Gastroesophageal sphincter (tissue), 4 donors: ENCODE data around the gene GALNT7. TPM values are rescaled to one million over a fixed set of nuclear protein-coding genes. Genes with fewer than 3 reads are reported as not detected.

ENCODE experiments used
- ATAC-seq: fragments of 150-250 bp; one replicate; pipeline ENCODE4 v1.9.1; 2016; ENCODE audit warnings: mild to moderate bottlenecking, moderate library complexity
- H3K27ac ChIP-seq, 4 donors: fragments of 200-600 bp; sonication (generic) in 3 of 4; 1 replicate in 3 of 4; 2 replicates in 1 of 4; pipeline ENCODE4 v1.5.1; 2016 to 2019
- H3K27me3 ChIP-seq: fragments of 200-600 bp; sonication (generic); one replicate; pipeline ENCODE4 v1.5.1; 2019
- H3K36me3 ChIP-seq, 2 donors: fragments of 200-600 bp; sonication (generic); one replicate each; pipeline ENCODE4 v1.5.1; 2019; ENCODE audit warnings: control low read depth in 1 of 2
- H3K4me1 ChIP-seq, 3 donors: fragments of 200-600 bp; sonication (generic); 1 replicate in 2 of 3; 2 replicates in 1 of 3; pipeline ENCODE4 v1.5.1; 2016 to 2019; ENCODE audit warnings: control low read depth in 2 of 3
- H3K4me3 ChIP-seq, 2 donors: fragments of 200-600 bp; sonication (generic); one replicate each; pipeline ENCODE4 v1.5.1; 2019; ENCODE audit warnings: mild to moderate bottlenecking in 1 of 2, moderate library complexity in 1 of 2
- H3K9me3 ChIP-seq, 3 donors: fragments of 200-600 bp; sonication (generic); one replicate each; pipeline ENCODE4 v1.5.1; 2017 to 2019; ENCODE audit warnings: control low read depth in 2 of 3
- EP300 ChIP-seq: sonication (generic); formaldehyde crosslinking; IDR thresholded peaks from one replicate; pipeline ENCODE4 v1.6.1; 2017; ENCODE audit warnings: antibody characterized with exemption, mild to moderate bottlenecking
- POLR2A ChIP-seq, 2 donors: fragments of 450-650 bp; IDR thresholded peaks; one replicate each; pipeline ENCODE4 v1.6.1; 2017; ENCODE audit warnings: antibody characterized with exemption in 2 of 2, mild to moderate bottlenecking in 2 of 2, moderate library complexity in 1 of 2
- POLR2AphosphoS5 ChIP-seq: sonication (generic); formaldehyde crosslinking; IDR thresholded peaks from one replicate; pipeline ENCODE4 v1.6.1; 2017; ENCODE audit warnings: antibody characterized with exemption
- WGBS, 2 donors: methylation state at CpG; one replicate each; pipeline ENCODE4 v1.1.5; 2018; ENCODE audit warnings: low coverage in 1 of 2; 5-methylcytosine and 5-hydroxymethylcytosine counted together
- total RNA-seq, 4 donors: library from RNA; depleted of rRNA; stranded (reverse); fragments of >200 nt; gene quantifications; one replicate each; pipeline ENCODE4 v1.1.0, GENCODE V29; 2016
- TF ChIP-seq, protein P1 (sequence below), 4 experiments: fragments of 200-600 bp in 2 of 4; fragments of 450-650 bp in 2 of 4; sonication (generic) in 1 of 4; IDR thresholded peaks; one replicate each; pipeline ENCODE4 v1.5.1; 2017 to 2019; ENCODE audit warnings: antibody characterized with exemption in 4 of 4, mild to moderate bottlenecking in 2 of 4, moderate library complexity in 2 of 4

Gene GALNT7
- total RNA-seq, 4 donors from 2014 or later, result 13.7 to 30.3 (median 17.5) TPM

- no peak overlapping the region for H3K4me3 ChIP-seq
- H3K27me3 ChIP-seq, result no peaks in the 10 kb centered on the region
- no peaks in the 10 kb centered on the region for H3K9me3 ChIP-seq
- 84 to 94% methylated on average over 4 of the region's 4 CpGs for WGBS, 2 donors
- no peak for TF ChIP-seq POLR2AphosphoS5
- no peak for TF ChIP-seq EP300
- TF ChIP-seq, protein P1, sequence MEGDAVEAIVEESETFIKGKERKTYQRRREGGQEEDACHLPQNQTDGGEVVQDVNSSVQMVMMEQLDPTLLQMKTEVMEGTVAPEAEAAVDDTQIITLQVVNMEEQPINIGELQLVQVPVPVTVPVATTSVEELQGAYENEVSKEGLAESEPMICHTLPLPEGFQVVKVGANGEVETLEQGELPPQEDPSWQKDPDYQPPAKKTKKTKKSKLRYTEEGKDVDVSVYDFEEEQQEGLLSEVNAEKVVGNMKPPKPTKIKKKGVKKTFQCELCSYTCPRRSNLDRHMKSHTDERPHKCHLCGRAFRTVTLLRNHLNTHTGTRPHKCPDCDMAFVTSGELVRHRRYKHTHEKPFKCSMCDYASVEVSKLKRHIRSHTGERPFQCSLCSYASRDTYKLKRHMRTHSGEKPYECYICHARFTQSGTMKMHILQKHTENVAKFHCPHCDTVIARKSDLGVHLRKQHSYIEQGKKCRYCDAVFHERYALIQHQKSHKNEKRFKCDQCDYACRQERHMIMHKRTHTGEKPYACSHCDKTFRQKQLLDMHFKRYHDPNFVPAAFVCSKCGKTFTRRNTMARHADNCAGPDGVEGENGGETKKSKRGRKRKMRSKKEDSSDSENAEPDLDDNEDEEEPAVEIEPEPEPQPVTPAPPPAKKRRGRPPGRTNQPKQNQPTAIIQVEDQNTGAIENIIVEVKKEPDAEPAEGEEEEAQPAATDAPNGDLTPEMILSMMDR (IDR thresholded peaks at IDR 0.05), result no peak
- no peak for TF ChIP-seq POLR2A (IDR thresholded peaks at IDR 0.05)
- H3K36me3 ChIP-seq, result no peaks in the 10 kb centered on the region
- ATAC-seq, result no peak
- H3K4me1 ChIP-seq, result no peaks in the 10 kb centered on the region
- no peak overlapping the region for H3K27ac ChIP-seq
Measured at GRCh38 chr4:173125216-173125812, 43.3 kb upstream of the GALNT7 start.

GRCh38 chr4:173128199-173128890 lies 40.3 kb upstream of the GALNT7 start:
- Histone ChIP-seq H3K4me1 (no peaks in the 10 kb centered on the region), H3K9me3 (no peaks in the 10 kb centered on the region), H3K27ac (no peak overlapping the region), H3K36me3 (no peaks in the 10 kb centered on the region), H3K4me3 (no peak overlapping the region), H3K27me3 (no peaks in the 10 kb centered on the region)
- 88 to 90% methylated on average over 4 to 6 of the region's 6 CpGs for WGBS, 2 donors
- TF ChIP-seq POLR2AphosphoS5 (no peak), POLR2A (IDR thresholded peaks at IDR 0.05) (no peak), EP300 (no peak)
- ATAC-seq, result no peak

- Histone ChIP-seq H3K27me3 (no peaks in the 10 kb centered on the region), H3K27ac (no peak overlapping the region), H3K4me3 (no peak overlapping the region), H3K36me3 (no peaks in the 10 kb centered on the region), H3K4me1 (no peaks in the 10 kb centered on the region), H3K9me3 (no peaks in the 10 kb centered on the region)
- no peak for ATAC-seq
- TF ChIP-seq POLR2AphosphoS5, result no peak
- no peak for TF ChIP-seq POLR2A (IDR thresholded peaks at IDR 0.05)
- no peak for TF ChIP-seq EP300
- TF ChIP-seq, protein P1 (IDR thresholded peaks at IDR 0.05), result no peak
- WGBS, 2 donors, result 92 to 98% methylated on average over 5 of the region's 5 CpGs
Measured at GRCh38 chr4:173130687-173131086, 37.9 kb upstream of the GALNT7 start.

DNA sequence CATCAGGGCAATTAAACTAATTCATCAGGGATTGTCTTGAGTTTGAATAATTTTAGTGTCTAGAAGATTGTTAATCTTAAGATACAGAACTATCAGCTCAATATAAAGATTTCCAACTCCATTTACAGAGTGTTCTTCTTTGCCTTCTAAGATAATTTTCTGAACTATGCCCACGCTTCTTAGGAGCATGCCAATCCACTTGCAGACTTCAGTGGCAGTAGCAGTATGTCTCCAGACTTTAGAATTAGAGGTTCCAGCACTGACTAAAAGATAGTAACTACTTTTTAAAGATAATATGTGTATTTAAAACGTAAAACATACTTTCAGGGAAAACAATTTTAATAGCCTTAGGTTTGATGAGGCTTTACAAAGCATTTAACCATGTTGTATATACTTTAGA lies 34.2 kb upstream of the GALNT7 start:
- 88 to 89% methylated on average over 2 of the region's 2 CpGs for WGBS, 2 donors
- H3K9me3 ChIP-seq, result no peaks in the 10 kb centered on the region
- H3K27me3 ChIP-seq, result no peaks in the 10 kb centered on the region
- H3K4me3 ChIP-seq, result no peak overlapping the region
- TF ChIP-seq, protein P1 (IDR thresholded peaks at IDR 0.05), result no peak
- TF ChIP-seq POLR2AphosphoS5 (no peak), EP300 (no peak), POLR2A (IDR thresholded peaks at IDR 0.05) (no peak)
- ATAC-seq, result no peak
- no peak overlapping the region for H3K27ac ChIP-seq
- H3K36me3 ChIP-seq, result no peaks in the 10 kb centered on the region
- H3K4me1 ChIP-seq, result no peaks in the 10 kb centered on the region

DNA sequence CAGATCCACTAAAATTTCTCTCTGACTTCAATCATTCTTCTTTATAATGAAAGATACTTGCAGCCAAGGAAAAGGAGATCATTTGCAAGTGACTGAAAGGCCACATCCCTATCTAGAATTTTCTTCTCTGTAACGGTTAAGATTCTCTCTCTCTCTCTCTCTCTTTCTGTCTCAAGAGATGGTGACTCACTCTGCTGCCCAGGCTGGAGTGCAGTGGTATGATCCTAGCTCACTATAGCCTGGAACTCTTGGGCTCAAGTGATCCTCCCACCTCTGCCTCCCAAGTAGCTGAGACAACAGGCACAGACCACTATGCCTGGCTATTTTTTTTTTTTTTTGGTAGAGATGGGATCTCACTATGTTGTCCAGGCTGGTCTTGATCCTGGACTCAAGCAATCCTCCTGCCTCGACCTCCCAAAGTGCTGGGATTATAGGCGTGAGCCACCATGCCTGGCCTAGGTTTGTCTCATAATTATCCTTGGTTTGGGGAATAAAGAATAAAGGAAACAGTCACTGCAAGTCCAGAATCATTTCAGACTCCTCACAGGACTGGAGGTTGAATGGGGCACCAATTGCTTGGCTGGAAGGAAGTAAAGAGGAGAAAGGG lies 33.3 kb upstream of the GALNT7 start:
- Histone ChIP-seq H3K4me1 (no peaks in the 10 kb centered on the region), H3K4me3 (no peak overlapping the region), H3K36me3 (no peaks in the 10 kb centered on the region), H3K27ac (no peak overlapping the region), H3K9me3 (no peaks in the 10 kb centered on the region), H3K27me3 (no peaks in the 10 kb centered on the region)
- WGBS, 2 donors, result 70 to 75% methylated on average over 2 of the region's 3 CpGs
- ATAC-seq, result no peak
- TF ChIP-seq EP300 (no peak), POLR2A (IDR thresholded peaks at IDR 0.05) (no peak), POLR2AphosphoS5 (no peak)
- TF ChIP-seq, protein P1 (IDR thresholded peaks at IDR 0.05), result no peak
